ENCODE results near the gene CCDC175.

- no peak for TF ChIP-seq CTCF (conservative IDR thresholded peaks at IDR 0.05 in 1 of 2, IDR thresholded peaks at IDR 0.05 in 1 of 2; ENCODE audit: extremely low read depth in 1 of 2, insufficient read depth in 1 of 2, low read depth in 1 of 2, low read length in 2 of 2)
- no peak for TF ChIP-seq EZH2 (IDR thresholded peaks at IDR 0.05; ENCODE audit: borderline replicate concordance, low read length)
Observed at GRCh38 chr14:59570122-59570521, 6.5 kb downstream of the CCDC175 start.

Data from mammary epithelial cell (primary cell).